ENCODE measurements around the gene C1QTNF4. TPM values are rescaled to one million over a fixed set of nuclear protein-coding genes. Genes with fewer than 3 reads are reported as not detected.

The C1QTNF4 gene
- total RNA-seq, 2 experiments from 2014 or later = 0.25 to 0.68 TPM

DNA sequence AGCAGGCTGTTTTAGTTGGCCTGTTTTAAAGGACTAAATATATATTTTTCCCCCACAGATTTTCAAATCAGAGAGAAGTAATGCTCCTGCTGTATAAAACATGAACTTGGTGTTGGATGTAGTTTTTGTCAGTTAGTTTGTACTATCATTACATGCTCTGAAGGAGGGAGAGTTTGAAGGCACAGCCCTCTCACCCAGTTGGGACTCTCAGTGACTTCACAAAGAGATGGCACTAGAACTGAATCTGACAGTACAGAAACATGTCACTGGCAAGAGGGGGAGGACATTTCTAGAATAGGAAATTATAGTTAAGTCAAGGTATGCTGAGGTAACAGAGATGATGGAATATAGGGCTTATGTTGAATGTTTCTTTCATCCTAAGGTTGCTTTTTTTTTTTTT, 21.0 kb upstream of the C1QTNF4 start:
- no peaks in the 10 kb centered on the region for H3K9me3 Mint-ChIP-seq
- ChIA-PET POLR2A (no interaction called here), CTCF (no interaction called here)
- H3K27ac Mint-ChIP-seq = no peak overlapping the region
- H3K4me1 Mint-ChIP-seq = peaks cover 13% of the 10 kb centered on the region
- H3K4me3 Mint-ChIP-seq = no peak overlapping the region
- no peaks in the 10 kb centered on the region for H3K27me3 Mint-ChIP-seq
- peaks cover 16% of the 10 kb centered on the region for H3K36me3 Mint-ChIP-seq (ENCODE audit: low read depth)
- no peak for DNase-seq

GRCh38 chr11:47611348-47611794, 17.2 kb upstream of the C1QTNF4 start:
- no peak for DNase-seq
- Mint-ChIP-seq H3K27me3 (peaks cover 2% of the 10 kb centered on the region), H3K9me3 (no peaks in the 10 kb centered on the region), H3K4me1 (peaks cover 10% of the 10 kb centered on the region), H3K4me3 (no peak overlapping the region), H3K36me3 (ENCODE audit: low read depth) (no peaks in the 10 kb centered on the region), H3K27ac (no peak overlapping the region)
- ChIA-PET POLR2A (interaction anchor here (1.0 kb wide), 1 partner anchor 16 kb away, joined by 4 read pairs; no protein-coding TSS in a partner anchor), CTCF (no interaction called here)

DNA sequence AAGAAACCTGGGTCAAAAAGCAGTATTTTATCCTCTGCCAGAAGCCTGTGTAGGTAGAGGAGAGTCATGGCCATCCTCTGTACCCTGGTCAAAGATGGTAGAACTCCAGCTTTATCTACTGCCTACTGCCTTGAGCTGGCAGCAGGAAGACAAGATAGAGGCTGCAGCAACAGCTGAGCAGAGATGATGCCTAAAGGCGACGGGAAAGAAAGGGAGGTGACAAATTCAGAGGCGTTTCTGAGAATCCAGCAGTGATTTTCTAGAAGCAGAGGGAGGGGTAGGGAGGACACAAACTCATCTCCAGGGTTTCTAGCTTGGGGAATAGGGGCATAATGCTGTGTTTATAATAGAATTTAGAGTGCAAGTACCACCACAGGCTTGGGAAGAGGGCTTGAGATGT, 15.5 kb upstream of the C1QTNF4 start:
- Mint-ChIP-seq H3K4me1 (peaks cover 8% of the 10 kb centered on the region), H3K4me3 (no peak overlapping the region), H3K9me3 (no peaks in the 10 kb centered on the region), H3K36me3 (ENCODE audit: low read depth) (no peaks in the 10 kb centered on the region), H3K27me3 (peaks cover 6% of the 10 kb centered on the region), H3K27ac (no peak overlapping the region)
- CTCF ChIA-PET = interaction anchor here (0.6 to 0.9 kb wide), 2 partner anchors 10 to 92 kb away, joined by 3 read pairs; no protein-coding TSS in a partner anchor
- POLR2A ChIA-PET = interaction anchor here (1.2 to 1.4 kb wide), 3 partner anchors 9 to 31 kb away, joined by 3 to 7 read pairs (median 4); partner anchors contain the start of genes KBTBD4 and NDUFS3
- DNase-seq = no peak

DNA sequence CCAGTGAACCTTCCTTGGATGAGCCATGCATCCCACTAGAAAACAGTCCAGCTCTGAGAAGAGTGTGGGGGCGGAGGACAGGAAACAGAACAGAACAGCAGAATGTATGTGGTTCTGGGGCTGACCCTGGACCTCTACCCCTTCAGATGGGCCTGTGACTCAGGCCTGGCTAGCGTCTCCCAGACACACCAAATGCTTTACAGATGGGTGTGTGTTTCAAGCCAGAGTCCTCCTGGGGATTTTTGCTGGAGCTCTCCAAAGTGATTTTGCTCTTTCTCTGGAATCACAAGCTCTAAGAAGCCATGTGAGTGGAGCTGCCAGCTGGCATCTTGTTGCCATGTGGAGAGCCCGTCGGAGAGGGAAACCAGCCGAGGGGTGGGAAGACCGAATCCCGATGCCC, 13.2 kb upstream of the C1QTNF4 start:
- no peaks in the 10 kb centered on the region for H3K9me3 Mint-ChIP-seq
- peaks cover 8% of the 10 kb centered on the region for H3K4me1 Mint-ChIP-seq
- H3K36me3 Mint-ChIP-seq (ENCODE audit: low read depth) = no peaks in the 10 kb centered on the region
- H3K4me3 Mint-ChIP-seq = no peak overlapping the region
- no peak for DNase-seq
- H3K27me3 Mint-ChIP-seq = peaks cover 6% of the 10 kb centered on the region
- H3K27ac Mint-ChIP-seq = no peak overlapping the region
- CTCF ChIA-PET = interaction anchor here (0.8 to 0.9 kb wide), 2 partner anchors 10 to 153 kb away, joined by 3 to 4 read pairs; no protein-coding TSS in a partner anchor
- POLR2A ChIA-PET = no interaction called here

DNA sequence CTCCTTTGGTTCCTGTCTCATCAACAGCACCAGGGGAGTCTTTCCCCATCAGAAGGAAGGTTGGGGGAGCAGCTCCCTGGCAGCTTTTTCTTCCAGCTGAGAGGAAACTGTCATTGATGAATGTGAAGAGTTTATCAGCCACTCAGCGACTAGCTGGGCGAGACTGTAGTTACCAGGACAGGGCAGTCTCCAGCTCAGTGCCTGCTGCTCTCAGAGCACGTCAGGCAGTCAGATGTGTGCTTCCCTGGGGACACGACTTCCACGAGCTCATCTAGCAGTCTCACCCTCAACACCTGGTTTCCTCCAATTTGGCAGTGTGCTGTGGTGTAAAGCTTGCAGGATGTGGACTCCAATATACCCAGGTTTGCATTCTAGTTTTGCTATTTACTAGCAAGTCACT, 12.5 kb upstream of the C1QTNF4 start:
- Mint-ChIP-seq H3K4me3 (no peak overlapping the region), H3K36me3 (ENCODE audit: low read depth) (no peaks in the 10 kb centered on the region), H3K27me3 (peaks cover 6% of the 10 kb centered on the region), H3K4me1 (peaks cover 8% of the 10 kb centered on the region), H3K9me3 (no peaks in the 10 kb centered on the region), H3K27ac (no peak overlapping the region)
- ChIA-PET CTCF (interaction anchor here (0.8 to 0.9 kb wide), 2 partner anchors 10 to 152 kb away, joined by 3 to 4 read pairs; no protein-coding TSS in a partner anchor), POLR2A (no interaction called here)
- DNase-seq = no peak

- H3K4me1 Mint-ChIP-seq = peaks cover 8% of the 10 kb centered on the region
- peaks cover 6% of the 10 kb centered on the region for H3K27me3 Mint-ChIP-seq
- H3K4me3 Mint-ChIP-seq = no peak overlapping the region
- DNase-seq = no peak
- no peak overlapping the region for H3K27ac Mint-ChIP-seq
- ChIA-PET POLR2A (no interaction called here), CTCF (interaction anchor here (1.2 kb wide), 1 partner anchor 11 kb away, joined by 3 read pairs; no protein-coding TSS in a partner anchor)
- no peaks in the 10 kb centered on the region for H3K36me3 Mint-ChIP-seq (ENCODE audit: low read depth)
- H3K9me3 Mint-ChIP-seq = no peaks in the 10 kb centered on the region
These were observed 11.7 kb upstream of the C1QTNF4 start for GRCh38 chr11:47605921-47606320.

DNA sequence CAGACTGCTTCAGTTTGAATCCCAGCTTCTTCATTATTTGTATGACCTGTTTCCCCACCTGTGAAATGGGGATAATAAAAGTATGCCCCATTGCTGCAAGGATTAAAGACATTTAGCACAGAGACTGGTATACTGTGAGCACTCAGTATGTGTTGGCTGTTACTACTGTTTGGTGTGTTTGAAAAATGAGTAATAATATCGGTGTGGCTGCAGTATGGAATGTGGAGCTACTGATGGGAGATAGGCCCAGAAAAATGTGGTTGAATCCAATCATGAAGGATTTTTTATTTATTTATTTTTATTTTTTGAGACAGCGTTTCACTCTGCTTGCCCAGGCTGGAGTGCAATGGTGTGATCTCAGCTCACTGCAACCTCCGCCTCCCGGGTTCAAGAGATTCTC, 9.1 kb upstream of the C1QTNF4 start:
- H3K4me1 Mint-ChIP-seq = peaks cover 3% of the 10 kb centered on the region
- no peak overlapping the region for H3K4me3 Mint-ChIP-seq
- H3K36me3 Mint-ChIP-seq (ENCODE audit: low read depth) = no peaks in the 10 kb centered on the region
- CTCF ChIA-PET = no interaction called here
- H3K27ac Mint-ChIP-seq = no peak overlapping the region
- peaks cover 6% of the 10 kb centered on the region for H3K27me3 Mint-ChIP-seq
- POLR2A ChIA-PET = no interaction called here
- DNase-seq = no peak
- no peaks in the 10 kb centered on the region for H3K9me3 Mint-ChIP-seq

GRCh38 chr11:47599902-47600301, 5.7 kb upstream of the C1QTNF4 start:
- Mint-ChIP-seq H3K27me3 (peaks cover 10% of the 10 kb centered on the region), H3K36me3 (ENCODE audit: low read depth) (no peaks in the 10 kb centered on the region), H3K4me3 (no peak overlapping the region), H3K9me3 (no peaks in the 10 kb centered on the region), H3K27ac (no peak overlapping the region), H3K4me1 (no peaks in the 10 kb centered on the region)
- DNase-seq = no peak
- ChIA-PET POLR2A (interaction anchor here (1.2 to 1.3 kb wide), 2 partner anchors 14 to 35 kb away, joined by 3 to 5 read pairs; partner anchors contain the start of gene PTPMT1), CTCF (no interaction called here)

DNA sequence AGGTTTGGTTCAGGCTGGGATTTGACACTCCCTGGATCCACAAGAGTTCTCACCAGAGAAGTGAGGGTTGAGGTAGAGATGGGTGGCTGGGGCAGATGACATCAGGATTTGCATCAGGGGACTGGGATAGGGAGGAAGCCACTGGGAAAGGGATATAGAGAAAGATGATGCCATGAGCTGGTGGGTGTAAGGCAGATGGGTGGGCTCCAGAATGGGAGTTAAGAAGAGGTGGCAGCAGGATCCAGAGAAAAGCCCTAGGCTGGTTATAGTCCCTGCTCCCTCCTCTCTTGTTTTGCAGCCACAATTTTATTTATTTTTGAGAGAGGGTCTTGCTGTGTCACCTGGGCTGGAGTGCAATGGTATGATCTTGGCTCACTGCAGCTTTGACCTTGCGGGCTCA, 1.8 kb upstream of the C1QTNF4 start:
- H3K9me3 Mint-ChIP-seq = no peaks in the 10 kb centered on the region
- ChIA-PET CTCF (no interaction called here), POLR2A (interaction anchor here (1.5 to 1.9 kb wide), 3 partner anchors 15 to 29 kb away, joined by 3 to 6 read pairs (median 4); no protein-coding TSS in a partner anchor)
- peaks cover 12% of the 10 kb centered on the region for H3K4me1 Mint-ChIP-seq
- no peak overlapping the region for H3K4me3 Mint-ChIP-seq
- peaks cover 35% of the 10 kb centered on the region for H3K27me3 Mint-ChIP-seq
- H3K36me3 Mint-ChIP-seq (ENCODE audit: low read depth) = no peaks in the 10 kb centered on the region
- no peak overlapping the region for H3K27ac Mint-ChIP-seq
- DNase-seq = no peak

GRCh38 chr11:47595029-47595428, 818 bp upstream of the C1QTNF4 start:
- ChIA-PET CTCF (no interaction called here), POLR2A (interaction anchor here (1.5 to 1.9 kb wide), 3 partner anchors 14 to 28 kb away, joined by 3 to 6 read pairs (median 4); no protein-coding TSS in a partner anchor)
- Mint-ChIP-seq H3K4me3 (no peak overlapping the region), H3K27me3 (peaks cover 35% of the 10 kb centered on the region), H3K36me3 (ENCODE audit: low read depth) (no peaks in the 10 kb centered on the region), H3K4me1 (peaks cover 13% of the 10 kb centered on the region), H3K27ac (no peak overlapping the region), H3K9me3 (no peaks in the 10 kb centered on the region)
- DNase-seq = no peak

DNA sequence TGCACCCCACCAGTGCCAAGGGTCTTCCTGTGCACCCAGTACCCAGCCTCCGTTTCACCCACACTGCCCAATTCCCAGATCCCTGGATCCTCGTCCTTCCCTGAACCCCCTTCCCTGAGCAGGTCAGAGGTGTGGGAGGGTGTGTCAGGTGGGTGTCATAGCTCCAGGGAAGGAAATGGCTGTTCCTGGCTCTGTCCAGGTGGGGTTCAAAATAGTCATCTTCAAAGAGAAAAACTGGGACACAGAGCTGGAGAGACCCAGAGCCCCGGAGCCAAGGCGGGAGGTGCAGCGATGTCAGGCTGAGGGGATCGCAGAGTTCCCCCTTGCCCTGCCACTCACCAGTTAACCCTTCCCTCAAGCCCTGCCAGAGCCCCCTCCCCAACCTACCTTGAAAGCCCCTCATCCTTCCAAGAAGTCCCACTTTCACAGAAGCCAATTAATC, 698 bp downstream of the C1QTNF4 start:
- ChIA-PET CTCF (no interaction called here), POLR2A (interaction anchor here (2.9 kb wide), 1 partner anchor 14 kb away, joined by 13 read pairs; the partner anchor contains the start of genes KBTBD4 and NDUFS3)

DNA sequence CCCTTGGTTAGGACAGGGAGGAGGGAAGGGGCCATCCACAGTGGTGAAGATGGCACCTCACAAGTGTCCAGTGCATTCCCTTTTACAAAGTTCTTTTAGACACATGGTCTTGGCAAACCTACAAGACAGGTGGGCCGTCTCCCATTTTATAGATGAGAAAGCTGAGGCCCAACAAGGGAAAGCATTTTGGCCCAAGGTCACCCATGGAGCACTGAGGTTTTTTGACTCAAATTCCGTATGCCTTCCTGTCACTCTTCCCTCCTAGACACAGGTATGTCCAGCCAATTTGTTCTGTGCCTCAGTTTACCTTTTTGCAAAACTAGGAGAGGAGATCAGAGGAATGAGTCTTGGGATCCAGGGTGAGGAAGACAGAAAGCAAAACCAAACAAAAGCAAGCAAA, 1.2 kb downstream of the C1QTNF4 start:
- POLR2A ChIA-PET = interaction anchor here (0.9 to 2.9 kb wide), 3 partner anchors 14 to 49 kb away, joined by 3 to 13 read pairs (median 4); partner anchors contain the start of genes KBTBD4 and NDUFS3
- no peak overlapping the region for H3K4me3 Mint-ChIP-seq
- peaks cover 35% of the 10 kb centered on the region for H3K27me3 Mint-ChIP-seq
- H3K27ac Mint-ChIP-seq = no peak overlapping the region
- no peaks in the 10 kb centered on the region for H3K36me3 Mint-ChIP-seq (ENCODE audit: low read depth)
- H3K9me3 Mint-ChIP-seq = no peaks in the 10 kb centered on the region
- CTCF ChIA-PET = no interaction called here
- DNase-seq = no peak
- peaks cover 13% of the 10 kb centered on the region for H3K4me1 Mint-ChIP-seq

More for the DNA sequence above, 698 bp downstream of the C1QTNF4 start:
- no peak for DNase-seq
- no peak overlapping the region for H3K27ac Mint-ChIP-seq
- no peaks in the 10 kb centered on the region for H3K9me3 Mint-ChIP-seq
- no peaks in the 10 kb centered on the region for H3K36me3 Mint-ChIP-seq (ENCODE audit: low read depth)
- peaks cover 35% of the 10 kb centered on the region for H3K27me3 Mint-ChIP-seq
- H3K4me1 Mint-ChIP-seq = peaks cover 13% of the 10 kb centered on the region
- no peak overlapping the region for H3K4me3 Mint-ChIP-seq

DNA sequence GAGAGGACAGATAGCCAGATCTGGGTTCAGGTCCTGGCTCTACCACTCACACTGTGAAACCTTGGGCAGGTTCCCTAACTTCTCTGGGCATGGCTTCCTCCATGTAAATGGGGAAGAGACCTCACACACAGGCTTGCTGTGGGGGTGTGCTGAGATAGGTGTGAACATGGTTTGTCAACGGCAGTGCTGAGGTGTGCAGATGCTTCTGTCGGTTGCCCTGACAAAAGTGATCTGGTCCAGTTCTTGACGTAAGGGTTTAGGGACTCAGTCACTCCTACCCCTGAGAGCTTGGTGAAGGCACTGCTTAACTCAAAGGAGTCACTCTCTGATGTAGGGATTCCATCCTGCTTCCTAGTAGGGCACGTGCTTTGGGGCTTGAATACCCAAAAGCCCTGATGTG, 2.0 kb downstream of the C1QTNF4 start:
- H3K4me3 Mint-ChIP-seq = no peak overlapping the region
- POLR2A ChIA-PET = interaction anchor here (0.9 to 2.9 kb wide), 4 partner anchors 8 to 49 kb away, joined by 3 to 13 read pairs (median 4); partner anchors contain the start of genes KBTBD4 and NDUFS3
- peaks cover 13% of the 10 kb centered on the region for H3K4me1 Mint-ChIP-seq
- H3K9me3 Mint-ChIP-seq = no peaks in the 10 kb centered on the region
- no peak for DNase-seq
- CTCF ChIA-PET = no interaction called here
- peaks cover 35% of the 10 kb centered on the region for H3K27me3 Mint-ChIP-seq
- no peak overlapping the region for H3K27ac Mint-ChIP-seq
- H3K36me3 Mint-ChIP-seq (ENCODE audit: low read depth) = no peaks in the 10 kb centered on the region

- Mint-ChIP-seq H3K4me3 (no peak overlapping the region), H3K36me3 (ENCODE audit: low read depth) (no peaks in the 10 kb centered on the region), H3K27me3 (peaks cover 35% of the 10 kb centered on the region), H3K27ac (no peak overlapping the region), H3K4me1 (peaks cover 13% of the 10 kb centered on the region), H3K9me3 (no peaks in the 10 kb centered on the region)
- ChIA-PET POLR2A (interaction anchor here (1.0 to 2.9 kb wide), 2 partner anchors 8 to 12 kb away, joined by 3 to 13 read pairs; partner anchors contain the start of genes KBTBD4 and NDUFS3), CTCF (no interaction called here)
- DNase-seq = no peak
These were observed 2.4 kb downstream of the C1QTNF4 start for GRCh38 chr11:47591764-47592163.
